Measurements from ENCODE around the gene S100A16. TPM values are rescaled to one million over a fixed set of nuclear protein-coding genes. Genes with fewer than 3 reads are reported as not detected.
"Not testable (repeated sequence)": the region's sequence is repeated elsewhere in the genome, so short reads cannot be mapped to it uniquely, and the experiment has no call there.

S100A16 gene
- total RNA-seq, 4 donors from 2014 or later, result 33.2 to 67.9 (median 48.2) TPM

DNA sequence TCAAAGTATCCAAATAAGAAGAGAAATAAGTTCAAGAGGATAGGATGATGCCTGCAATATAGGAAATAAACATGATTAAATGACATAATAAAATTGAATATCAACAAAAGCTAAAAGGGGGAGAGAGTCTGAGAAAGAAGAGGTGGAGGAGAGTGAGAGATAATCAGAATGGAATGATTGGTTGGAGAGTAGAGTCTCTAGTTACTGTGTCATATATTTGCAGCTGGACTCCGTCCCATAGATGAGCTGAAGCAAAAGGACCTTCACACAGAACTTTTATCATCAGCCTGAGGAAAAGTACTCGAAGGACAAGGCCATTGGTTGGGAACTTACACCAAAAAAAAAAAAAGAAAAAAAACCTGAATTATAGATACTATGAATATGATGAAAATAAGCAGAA is 24.5 kb downstream of the S100A16 start:
- Histone ChIP-seq H3K9me3 (no peaks in the 10 kb centered on the region), H3K36me3 (no peaks in the 10 kb centered on the region), H3K4me3 (no peak overlapping the region), H3K27ac (replicated peaks in 1 of 4) (no peak overlapping the region), H3K27me3 (no peaks in the 10 kb centered on the region), H3K4me1 (peaks cover 0 to 3% (median 0%) of the 10 kb centered on the region in 4 donors)
- intact Hi-C loops (cut with DNase I), result no loop called here
- no peak for TF ChIP-seq POLR2A (IDR thresholded peaks at IDR 0.05; ENCODE audit: low read depth)
- no peak for TF ChIP-seq EP300 (IDR thresholded peaks at IDR 0.05)
- no peak for TF ChIP-seq POLR2AphosphoS5 (IDR thresholded peaks at IDR 0.05)
- TF ChIP-seq, protein P1, sequence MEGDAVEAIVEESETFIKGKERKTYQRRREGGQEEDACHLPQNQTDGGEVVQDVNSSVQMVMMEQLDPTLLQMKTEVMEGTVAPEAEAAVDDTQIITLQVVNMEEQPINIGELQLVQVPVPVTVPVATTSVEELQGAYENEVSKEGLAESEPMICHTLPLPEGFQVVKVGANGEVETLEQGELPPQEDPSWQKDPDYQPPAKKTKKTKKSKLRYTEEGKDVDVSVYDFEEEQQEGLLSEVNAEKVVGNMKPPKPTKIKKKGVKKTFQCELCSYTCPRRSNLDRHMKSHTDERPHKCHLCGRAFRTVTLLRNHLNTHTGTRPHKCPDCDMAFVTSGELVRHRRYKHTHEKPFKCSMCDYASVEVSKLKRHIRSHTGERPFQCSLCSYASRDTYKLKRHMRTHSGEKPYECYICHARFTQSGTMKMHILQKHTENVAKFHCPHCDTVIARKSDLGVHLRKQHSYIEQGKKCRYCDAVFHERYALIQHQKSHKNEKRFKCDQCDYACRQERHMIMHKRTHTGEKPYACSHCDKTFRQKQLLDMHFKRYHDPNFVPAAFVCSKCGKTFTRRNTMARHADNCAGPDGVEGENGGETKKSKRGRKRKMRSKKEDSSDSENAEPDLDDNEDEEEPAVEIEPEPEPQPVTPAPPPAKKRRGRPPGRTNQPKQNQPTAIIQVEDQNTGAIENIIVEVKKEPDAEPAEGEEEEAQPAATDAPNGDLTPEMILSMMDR (IDR thresholded peaks at IDR 0.05), result no peak
- 84% methylated on average over 2 of the region's 2 CpGs for WGBS
- no peak for DNase-seq (ENCODE audit: extremely low spot score)

GRCh38 chr1:153588033-153588432 is 24.9 kb downstream of the S100A16 start:
- H3K9me3 ChIP-seq; H3K4me1 ChIP-seq; H3K27me3 ChIP-seq; H3K4me3 ChIP-seq; H3K27ac ChIP-seq (replicated peaks in 1 of 4); DNase-seq (ENCODE audit: extremely low spot score); H3K36me3 ChIP-seq; intact Hi-C loops (cut with DNase I): not testable (repeated sequence)
- 95% methylated on average over 10 of the region's 10 CpGs for WGBS

DNA sequence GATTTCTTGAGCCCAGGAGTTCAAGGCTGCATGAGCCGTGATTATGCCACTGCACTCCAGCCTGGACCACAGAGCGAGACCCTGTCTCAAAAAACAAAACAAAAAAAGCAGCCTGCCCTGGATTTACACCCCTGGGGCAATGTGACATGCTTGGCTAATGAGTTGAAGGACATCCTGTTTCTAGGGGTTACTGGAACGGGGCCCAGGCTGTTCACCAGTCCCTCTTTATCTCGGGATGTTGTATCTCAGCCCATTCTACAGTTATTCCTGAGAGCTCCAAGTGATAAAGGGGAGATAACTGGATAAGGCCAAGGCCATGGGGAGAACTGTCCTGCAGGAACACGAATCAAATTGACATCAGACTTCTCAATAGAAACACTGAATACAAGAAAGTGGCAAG is 25.6 kb downstream of the S100A16 start:
- 70% methylated on average over 5 of the region's 5 CpGs for WGBS

DNA sequence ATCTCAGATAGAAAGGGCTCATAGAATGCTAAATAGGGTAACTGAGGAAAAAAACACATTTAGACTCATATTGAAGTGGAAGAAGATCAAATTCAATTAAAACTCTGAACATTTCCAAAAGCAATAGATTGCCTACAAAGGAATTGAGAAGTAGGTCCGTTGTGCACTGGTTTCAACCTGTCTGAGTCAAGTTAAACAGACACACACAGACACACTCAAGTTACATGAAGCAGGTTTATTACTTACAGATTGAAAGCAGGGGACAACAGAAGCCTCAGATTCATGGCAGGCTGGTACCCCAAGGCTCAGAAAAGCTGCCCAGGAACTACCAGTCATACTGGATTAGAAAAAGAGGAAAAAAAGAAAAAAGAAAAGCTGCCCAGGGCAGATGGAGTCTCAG is 26.6 kb downstream of the S100A16 start:
- peaks cover 0 to 3% (median 0%) of the 10 kb centered on the region in 4 donors for H3K4me1 ChIP-seq
- H3K4me3 ChIP-seq, result no peak overlapping the region
- no peak for DNase-seq (ENCODE audit: extremely low spot score)
- H3K27me3 ChIP-seq, result no peaks in the 10 kb centered on the region
- H3K27ac ChIP-seq (replicated peaks in 1 of 4), result no peak overlapping the region
- intact Hi-C loops (cut with DNase I), result no loop called here
- H3K9me3 ChIP-seq, result no peaks in the 10 kb centered on the region
- TF ChIP-seq EP300 (IDR thresholded peaks at IDR 0.05), result no peak
- 32% methylated on average over 1 of the region's 1 CpG for WGBS
- no peaks in the 10 kb centered on the region for H3K36me3 ChIP-seq

More for the DNA sequence above, 25.6 kb downstream of the S100A16 start:
- DNase-seq (ENCODE audit: extremely low spot score), result no peak
- H3K27ac ChIP-seq (replicated peaks in 1 of 4), result no peak overlapping the region
- peaks cover 0 to 3% (median 0%) of the 10 kb centered on the region in 4 donors for H3K4me1 ChIP-seq
- intact Hi-C loops (cut with DNase I), result no loop called here
- TF ChIP-seq POLR2A (IDR thresholded peaks at IDR 0.05; ENCODE audit: low read depth) (no peak), EP300 (IDR thresholded peaks at IDR 0.05) (no peak), POLR2AphosphoS5 (IDR thresholded peaks at IDR 0.05) (no peak)
- TF ChIP-seq, protein P1 (IDR thresholded peaks at IDR 0.05), result no peak
- H3K36me3 ChIP-seq, result no peaks in the 10 kb centered on the region
- no peak overlapping the region for H3K4me3 ChIP-seq
- H3K27me3 ChIP-seq, result no peaks in the 10 kb centered on the region
- no peaks in the 10 kb centered on the region for H3K9me3 ChIP-seq

- Histone ChIP-seq H3K27me3 (no peaks in the 10 kb centered on the region), H3K36me3 (no peaks in the 10 kb centered on the region), H3K9me3 (no peaks in the 10 kb centered on the region), H3K27ac (replicated peaks in 1 of 4) (no peak overlapping the region), H3K4me1 (peaks cover 0 to 3% (median 0%) of the 10 kb centered on the region in 4 donors), H3K4me3 (no peak overlapping the region)
- no peak for DNase-seq (ENCODE audit: extremely low spot score)
- WGBS, result 90% methylated on average over 1 of the region's 1 CpG
- no peak for TF ChIP-seq EP300 (IDR thresholded peaks at IDR 0.05)
- TF ChIP-seq POLR2A (IDR thresholded peaks at IDR 0.05; ENCODE audit: low read depth), result no peak
- TF ChIP-seq, protein P1 (IDR thresholded peaks at IDR 0.05), result no peak
- TF ChIP-seq POLR2AphosphoS5 (IDR thresholded peaks at IDR 0.05), result no peak
- intact Hi-C loops (cut with DNase I), result no loop called here
Measured at GRCh38 chr1:153585006-153585405, 27.9 kb downstream of the S100A16 start.

DNA sequence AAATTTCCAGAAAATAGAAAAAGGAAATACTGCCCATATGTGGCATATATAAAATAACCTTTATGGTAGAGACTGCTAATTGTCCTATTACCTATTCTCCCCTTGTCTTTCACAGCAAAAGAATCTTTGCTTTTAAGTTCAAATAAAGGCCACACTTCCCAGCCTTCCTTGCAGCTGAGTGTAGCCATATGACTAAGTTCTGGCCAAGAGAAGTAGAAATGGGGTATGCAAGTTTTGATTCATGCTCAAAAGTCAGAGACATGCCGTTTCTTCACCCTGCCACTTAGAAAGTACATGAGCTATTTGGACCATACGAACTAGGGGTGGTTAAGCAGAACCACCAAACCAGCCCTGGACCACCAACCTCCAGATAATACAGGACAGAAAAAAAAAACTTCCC is 29.0 kb downstream of the S100A16 start:
- 70% methylated on average over 2 of the region's 2 CpGs for WGBS
- Histone ChIP-seq H3K4me3 (no peak overlapping the region), H3K4me1 (peaks cover 0 to 3% (median 0%) of the 10 kb centered on the region in 4 donors), H3K9me3 (no peaks in the 10 kb centered on the region), H3K36me3 (no peaks in the 10 kb centered on the region), H3K27ac (replicated peaks in 1 of 4) (no peak overlapping the region), H3K27me3 (no peaks in the 10 kb centered on the region)
- intact Hi-C loops (cut with DNase I), result no loop called here
- no peak for DNase-seq (ENCODE audit: extremely low spot score)
- TF ChIP-seq, protein P1 (IDR thresholded peaks at IDR 0.05), result no peak
- TF ChIP-seq POLR2A (IDR thresholded peaks at IDR 0.05; ENCODE audit: low read depth) (no peak), POLR2AphosphoS5 (IDR thresholded peaks at IDR 0.05) (no peak), EP300 (IDR thresholded peaks at IDR 0.05) (no peak)

DNA sequence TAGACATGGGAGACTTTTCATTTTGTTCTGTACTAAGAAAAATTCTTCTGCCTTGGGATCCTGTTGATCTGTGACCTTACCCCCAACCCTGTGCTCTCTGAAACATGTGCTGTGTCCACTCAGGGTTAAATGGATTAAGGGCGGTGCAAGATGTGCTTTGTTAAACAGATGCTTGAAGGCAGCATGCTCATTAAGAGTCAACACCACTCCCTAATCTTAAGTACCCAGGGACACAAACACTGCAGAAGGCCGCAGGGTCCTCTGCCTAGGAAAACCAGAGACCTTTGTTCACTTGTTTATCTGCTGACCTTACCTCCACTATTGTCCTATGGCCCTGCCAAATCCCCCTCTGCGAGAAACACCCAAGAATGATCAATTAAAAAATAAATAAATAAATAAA is 29.4 kb downstream of the S100A16 start:
- H3K9me3 ChIP-seq; DNase-seq (ENCODE audit: extremely low spot score); H3K4me1 ChIP-seq; H3K27ac ChIP-seq (replicated peaks in 1 of 4); H3K36me3 ChIP-seq; H3K27me3 ChIP-seq; H3K4me3 ChIP-seq; intact Hi-C loops (cut with DNase I): not testable (repeated sequence)
- 82% methylated on average over 3 of the region's 3 CpGs for WGBS

GRCh38 chr1:153582836-153583235 is 30.1 kb downstream of the S100A16 start:
- H3K27ac ChIP-seq (replicated peaks in 1 of 4); H3K36me3 ChIP-seq; intact Hi-C loops (cut with DNase I); H3K4me1 ChIP-seq; H3K9me3 ChIP-seq; H3K27me3 ChIP-seq; DNase-seq (ENCODE audit: extremely low spot score); H3K4me3 ChIP-seq: not testable (repeated sequence)
- 98% methylated on average over 23 of the region's 34 CpGs for WGBS
